T-helper 1 cell (primary cell): ENCODE results near the gene MAP2K4.

Experiments used
- DNase-seq, 5 donors: peaks; one replicate each; pipeline ENCODE4 v3.0.0-alpha.2; 2012 to 2020

The MAP2K4 gene

GRCh38 chr17:12040478-12040877, 19.8 kb downstream of the MAP2K4 start:
- no peak for DNase-seq

GRCh38 chr17:12041312-12041711, 20.6 kb downstream of the MAP2K4 start:
- peak in 1 of 5 donors; percentile 9 for DNase-seq

- no peak for DNase-seq
Measured at GRCh38 chr17:12043702-12044101, 23.0 kb downstream of the MAP2K4 start.

GRCh38 chr17:12046786-12047185, 26.1 kb downstream of the MAP2K4 start:
- DNase-seq = no peak

- no peak for DNase-seq
Measured at GRCh38 chr17:12047681-12048376, 27.2 kb downstream of the MAP2K4 start.

- DNase-seq = no peak
Measured at GRCh38 chr17:12048843-12049473, 28.3 kb downstream of the MAP2K4 start.

- DNase-seq = no peak
Measured at GRCh38 chr17:12050646-12051225, 30.1 kb downstream of the MAP2K4 start.

- DNase-seq = peak in 1 of 5 donors; percentile 12
Measured at GRCh38 chr17:12053552-12053951, 32.9 kb downstream of the MAP2K4 start.

GRCh38 chr17:12055889-12056288, 35.2 kb downstream of the MAP2K4 start:
- peak in 1 of 5 donors; percentile 43 for DNase-seq

GRCh38 chr17:12057520-12057919, 36.8 kb downstream of the MAP2K4 start:
- no peak for DNase-seq

GRCh38 chr17:12058535-12058934, 37.9 kb downstream of the MAP2K4 start:
- DNase-seq = no peak

- DNase-seq = no peak
Measured at GRCh38 chr17:12062249-12062648, 41.6 kb downstream of the MAP2K4 start.

- DNase-seq = no peak
Measured at GRCh38 chr17:12064395-12064794, 43.7 kb downstream of the MAP2K4 start.

- DNase-seq = no peak
Measured at GRCh38 chr17:12067485-12067884, 46.8 kb downstream of the MAP2K4 start.

- no peak for DNase-seq
Measured at GRCh38 chr17:12068946-12069345, 48.3 kb downstream of the MAP2K4 start.

GRCh38 chr17:12070561-12070960, 49.9 kb downstream of the MAP2K4 start:
- DNase-seq = no peak

- DNase-seq = no peak
Measured at GRCh38 chr17:12074346-12074745, 53.7 kb downstream of the MAP2K4 start.

- DNase-seq = no peak
Measured at GRCh38 chr17:12077773-12078172, 57.1 kb downstream of the MAP2K4 start.

- no peak for DNase-seq
Measured at GRCh38 chr17:12078791-12079190, 58.1 kb downstream of the MAP2K4 start.

GRCh38 chr17:12081720-12082119, 61.0 kb downstream of the MAP2K4 start:
- no peak for DNase-seq

GRCh38 chr17:12085076-12085949, 64.6 kb downstream of the MAP2K4 start:
- DNase-seq = no peak

- no peak for DNase-seq
Measured at GRCh38 chr17:12088035-12088434, 67.4 kb downstream of the MAP2K4 start.

- peak in 1 of 5 donors; percentile 6 for DNase-seq
Measured at GRCh38 chr17:12089809-12090384, 69.2 kb downstream of the MAP2K4 start.
